Lung microvascular endothelial cell (primary cell): ENCODE data around the gene ALOX12B. TPM values are rescaled to one million over a fixed set of nuclear protein-coding genes. Genes with fewer than 3 reads are reported as not detected.

Source experiments
- DNase-seq, 2 donors: peaks; one replicate each; pipeline versions ENCODE4 v3.0.0 to v3.0.0-alpha.2; 2010; ENCODE audit warnings: low read depth in 2 of 2
- total RNA-seq: library from RNA; depleted of rRNA; stranded (reverse); fragments of >200 nt; gene quantifications from 2 replicates; pipeline ENCODE4 v1.2.1, GENCODE V29; 2014

The ALOX12B gene
- total RNA-seq: not detected in 2 replicates

- no peak for DNase-seq
These were observed at the start of gene ALOX12B for GRCh38 chr17:8087075-8087951. ALOX12B (minus strand) TSS chr17:8087716; CDS start chr17:8087442, 274 bp downstream.

- DNase-seq: no peak
These were observed 46.4 kb upstream of the ALOX12B start for GRCh38 chr17:8133941-8134340.

GRCh38 chr17:8133399-8133798 lies 45.9 kb upstream of the ALOX12B start:
- DNase-seq: no peak

- DNase-seq: peak in 1 of 2 donors; percentile 51
These were observed 44.4 kb upstream of the ALOX12B start for GRCh38 chr17:8131844-8132441.

- no peak for DNase-seq
These were observed 40.7 kb upstream of the ALOX12B start for GRCh38 chr17:8128125-8128784.

- DNase-seq: peak in 1 of 2 donors; percentile 36
These were observed 39.1 kb upstream of the ALOX12B start for GRCh38 chr17:8126491-8127066.

- no peak for DNase-seq
These were observed 38.5 kb upstream of the ALOX12B start for GRCh38 chr17:8125947-8126490.

GRCh38 chr17:8125154-8125946 lies 37.8 kb upstream of the ALOX12B start:
- DNase-seq: peak; percentile 71 to 78

GRCh38 chr17:8124350-8125153 lies 37.0 kb upstream of the ALOX12B start:
- peak in 1 of 2 donors; percentile 41 for DNase-seq

GRCh38 chr17:8123695-8124349 lies 36.3 kb upstream of the ALOX12B start, which contains the start of gene HES7:
HES7 (minus strand) TSS chr17:8124106; CDS start chr17:8124084, 22 bp downstream.
- no peak for DNase-seq

- peak in 1 of 2 donors; percentile 44 for DNase-seq
These were observed 35.6 kb upstream of the ALOX12B start for GRCh38 chr17:8122924-8123694.

- DNase-seq: peak in 1 of 2 donors; percentile 44
These were observed 35.0 kb upstream of the ALOX12B start for GRCh38 chr17:8122422-8122923.

- DNase-seq: peak; percentile 72 to 76
These were observed 34.3 kb upstream of the ALOX12B start for GRCh38 chr17:8121681-8122421.

- DNase-seq: no peak
These were observed 33.8 kb upstream of the ALOX12B start for GRCh38 chr17:8121407-8121680.

GRCh38 chr17:8120520-8121406 lies 33.2 kb upstream of the ALOX12B start:
- peak; percentile 70 to 76 for DNase-seq

GRCh38 chr17:8119581-8120519 lies 32.3 kb upstream of the ALOX12B start:
- DNase-seq: peak; percentile 94 to 95
